ENCODE data around the gene MOGAT3.
"Not testable (repeated sequence)": the region's sequence is repeated elsewhere in the genome, so short reads cannot be mapped to it uniquely, and the experiment has no call there.

MOGAT3 gene

GRCh38 chr7:101203740-101204738 is 3.2 kb upstream of the MOGAT3 start:
- not testable (repeated sequence) for DNase-seq

GRCh38 chr7:101202603-101202918 is 1.7 kb upstream of the MOGAT3 start:
- no peak for DNase-seq

- no peak for DNase-seq
These were observed 1.1 kb upstream of the MOGAT3 start for GRCh38 chr7:101201695-101202602.

- DNase-seq, result no peak
These were observed 353 bp downstream of the MOGAT3 start for GRCh38 chr7:101200504-101200861.

DNA sequence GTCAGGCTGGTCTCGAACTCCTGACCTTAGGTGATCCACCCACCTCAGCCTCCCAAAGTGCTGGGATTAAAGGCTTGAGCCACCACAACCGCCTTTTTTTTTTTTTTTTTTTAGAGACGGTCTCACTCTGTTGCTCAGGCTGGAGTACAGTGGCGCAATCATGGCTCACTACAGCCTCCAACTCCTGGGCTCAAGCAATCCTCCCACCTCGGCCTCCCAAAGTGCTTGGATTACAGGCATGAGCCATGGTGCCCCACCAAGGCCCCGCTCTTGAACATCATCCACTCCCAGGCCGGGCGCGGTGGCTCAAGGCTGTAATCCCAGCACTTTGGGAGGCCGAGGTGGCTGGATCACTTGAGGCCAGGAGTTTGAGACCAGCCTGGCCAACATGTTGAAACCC is 1.3 kb downstream of the MOGAT3 start:
- DNase-seq, result not testable (repeated sequence)

GRCh38 chr7:101198476-101198875 is 2.4 kb downstream of the MOGAT3 start:
- no peak for DNase-seq

- no peak for DNase-seq
These were observed 2.8 kb downstream of the MOGAT3 start for GRCh38 chr7:101197991-101198390.

DNA sequence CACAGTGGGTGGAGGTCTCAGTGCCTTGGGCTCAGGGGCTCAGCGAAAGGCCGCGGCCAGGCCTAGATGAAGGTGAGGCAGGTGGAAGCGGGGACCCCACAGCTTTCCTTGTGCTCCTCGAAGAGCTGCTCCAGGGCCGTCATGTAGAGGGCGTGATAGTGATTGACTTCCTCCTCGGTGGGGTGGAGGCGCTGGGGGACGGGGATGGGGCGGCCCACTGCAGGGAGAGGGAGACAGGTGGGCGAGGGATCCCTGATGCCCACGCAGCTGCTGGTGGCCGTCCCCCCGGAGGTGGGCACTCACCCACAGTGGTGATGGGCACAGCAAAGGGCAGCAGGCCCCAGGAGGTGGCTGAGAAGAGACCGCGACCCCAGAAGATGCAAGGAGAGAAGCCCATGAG is 5.0 kb downstream of the MOGAT3 start:
- DNase-seq, result no peak

DNA sequence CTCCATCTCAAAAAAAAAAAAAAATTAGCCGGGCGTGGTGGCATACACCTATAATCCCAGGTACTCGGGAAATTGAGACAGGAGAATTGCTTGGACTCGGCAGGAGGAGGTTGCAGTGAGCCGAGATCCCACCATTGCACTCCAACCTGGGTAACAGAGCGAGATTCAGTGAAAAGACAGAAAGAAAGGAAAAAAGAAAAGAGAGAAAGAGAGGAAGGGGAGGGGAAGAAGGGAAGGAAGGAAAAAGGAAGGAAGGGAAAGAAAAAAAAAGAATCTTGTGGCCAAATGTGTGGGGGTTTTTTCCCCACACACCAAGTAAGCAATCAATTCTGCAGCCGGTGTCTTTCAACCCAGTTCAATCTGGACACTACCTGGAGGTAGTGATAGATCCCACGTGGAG is 11.7 kb downstream of the MOGAT3 start:
- DNase-seq, result no peak

DNA sequence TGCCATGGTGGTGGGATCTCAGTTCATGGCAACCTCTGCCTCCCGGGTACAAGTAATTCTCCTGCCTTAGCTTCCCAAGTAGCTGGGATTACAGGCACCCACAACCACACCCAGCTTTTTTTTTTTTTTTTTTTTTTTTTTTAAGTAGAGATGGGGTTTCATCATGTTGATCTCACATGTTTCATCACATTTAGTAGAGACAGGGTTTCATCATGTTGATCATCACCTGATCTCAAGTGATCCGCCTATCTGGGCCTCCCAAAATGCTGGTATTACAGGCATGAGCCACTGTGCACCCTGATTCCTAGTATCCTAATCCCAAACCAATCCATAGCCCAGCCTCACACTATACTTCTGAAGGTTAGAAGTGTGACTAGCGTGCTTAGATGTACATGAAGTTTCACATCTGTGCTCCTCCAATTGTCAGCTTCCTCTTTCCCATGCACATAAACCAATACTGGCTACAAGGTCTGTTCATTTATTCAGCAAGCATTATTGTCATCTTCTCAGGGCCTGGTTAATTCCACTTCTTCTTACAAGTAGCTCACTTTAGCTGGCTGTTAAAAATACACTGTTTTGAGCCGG is 13.9 kb downstream of the MOGAT3 start:
- DNase-seq, result no peak

DNA sequence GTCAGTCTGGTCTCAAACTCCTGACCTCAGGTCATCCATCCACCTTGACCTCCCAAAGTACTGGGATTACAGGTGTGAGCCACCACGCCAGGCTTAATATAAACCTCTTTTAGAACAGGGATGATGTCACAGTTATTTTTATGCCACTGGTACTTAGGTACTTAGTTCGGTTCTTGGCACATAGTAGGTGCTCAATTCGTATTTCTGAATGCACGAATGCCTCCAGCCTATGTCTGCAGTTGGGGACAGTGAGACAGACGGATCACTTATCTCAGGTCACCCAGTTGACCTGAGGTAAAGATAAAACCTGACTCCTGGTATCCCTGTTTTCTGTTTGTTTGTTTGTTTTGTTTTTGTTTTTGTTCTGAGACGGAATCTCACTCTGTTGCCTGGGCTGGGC is 14.6 kb downstream of the MOGAT3 start:
- no peak for DNase-seq

GRCh38 chr7:101185258-101185839 is 15.5 kb downstream of the MOGAT3 start:
- no peak for DNase-seq

- no peak for DNase-seq
These were observed 20.6 kb downstream of the MOGAT3 start, which contains the start of gene NAT16 for GRCh38 chr7:101180130-101180755. TSS of gene NAT16 (minus strand) at chr7:101180293. CDS start at chr7:101174807, 5,486 bp downstream.

GRCh38 chr7:101179713-101180112 is 21.1 kb downstream of the MOGAT3 start:
- peak; percentile 35 for DNase-seq

GRCh38 chr7:101179117-101179516 is 21.7 kb downstream of the MOGAT3 start:
- DNase-seq, result peak; percentile 67

DNA sequence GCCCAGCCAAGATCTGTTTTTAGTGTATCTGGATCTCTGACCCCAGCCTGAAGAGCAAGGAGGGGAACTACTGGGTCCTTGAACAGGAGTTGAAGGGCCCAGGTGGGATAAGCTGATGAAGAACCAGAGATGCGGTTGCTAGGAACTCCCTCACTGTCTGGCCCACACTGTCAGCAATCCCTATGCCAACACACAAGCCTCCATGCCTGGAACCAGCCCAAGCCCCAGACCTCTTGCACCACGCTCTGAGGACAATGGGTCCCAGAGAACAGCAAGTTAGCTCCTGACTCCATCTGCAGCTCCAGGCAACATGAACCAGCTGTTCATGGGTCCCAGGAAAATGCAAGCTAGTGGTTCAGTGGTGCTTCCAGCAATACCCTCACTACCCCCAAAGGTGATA is 23.2 kb downstream of the MOGAT3 start:
- no peak for DNase-seq

GRCh38 chr7:101175664-101176063 is 25.2 kb downstream of the MOGAT3 start:
- no peak for DNase-seq

GRCh38 chr7:101174322-101174854 is 26.4 kb downstream of the MOGAT3 start:
- DNase-seq, result no peak

DNA sequence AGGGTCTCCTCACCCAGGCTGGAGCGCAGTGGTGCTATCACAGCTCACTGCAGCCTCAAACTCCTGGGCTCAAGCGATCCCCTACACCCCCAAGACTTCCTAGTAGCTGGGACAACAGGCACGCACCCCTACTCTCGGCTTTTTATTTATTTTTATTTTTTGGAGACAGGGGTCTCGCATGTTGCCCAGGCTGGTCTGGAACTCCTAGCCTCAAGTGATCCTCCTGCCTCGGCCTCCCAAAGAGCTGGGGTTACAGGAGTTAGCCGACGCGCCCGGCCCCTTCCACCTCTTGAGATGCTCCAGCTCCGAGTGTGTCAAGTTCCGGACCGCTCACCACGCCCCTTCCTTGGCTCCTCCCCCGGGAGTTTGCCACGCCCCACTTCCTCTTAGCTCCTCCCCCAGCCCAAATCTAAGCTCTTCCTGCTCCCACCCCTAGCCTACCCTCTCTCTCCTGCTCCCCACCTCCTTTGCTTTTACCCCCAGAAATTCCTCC is 27.0 kb downstream of the MOGAT3 start:
- DNase-seq, result no peak

GRCh38 chr7:101172854-101173751 is 27.7 kb downstream of the MOGAT3 start:
- DNase-seq, result peak; percentile 87
